ENCODE results near the gene DOCK6.

The DOCK6 gene

DNA sequence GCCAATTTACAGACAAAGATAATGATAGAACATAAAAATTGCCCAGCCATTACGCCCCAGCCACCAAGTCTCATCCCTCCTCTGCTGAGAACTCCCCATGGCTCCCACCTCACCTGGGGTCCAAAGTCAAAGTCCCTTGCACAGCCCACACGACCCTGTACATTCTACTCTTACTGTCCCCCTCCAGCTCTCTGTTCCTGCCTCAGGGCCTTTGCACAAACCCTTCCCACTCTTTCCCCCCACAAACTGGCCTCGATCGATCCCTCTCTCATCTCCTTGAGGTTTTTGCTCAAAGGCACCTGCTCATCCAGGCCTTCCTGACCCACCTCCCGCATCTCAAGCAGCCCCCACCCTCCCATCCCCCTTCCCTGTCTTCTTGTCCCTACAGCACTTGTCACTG lies 1.3 kb downstream of the DOCK6 start:
- peaks cover 79% of the 10 kb centered on the region for H3K27me3 ChIP-seq

GRCh38 chr19:11257846-11258380 lies 4.4 kb downstream of the DOCK6 start:
- Histone ChIP-seq H3K4me1 (ENCODE audit: control insufficient read depth in 1 of 2, insufficient read depth in 1 of 2, low read depth in 1 of 2, low read length in 1 of 2) (peaks cover 0 to 2% of the 10 kb centered on the region in 2 experiments), H3K36me3 (no peaks in the 10 kb centered on the region), H3K4me3 (ENCODE audit: low read depth in 1 of 2, low read length in 1 of 2) (no peak overlapping the region), H3K27me3 (peaks cover 50% of the 10 kb centered on the region), H3K27ac (no peak overlapping the region), H3K9me3 (no peaks in the 10 kb centered on the region)
- TF ChIP-seq CTCF (IDR thresholded peaks at IDR 0.05), result no peak

More for the DNA sequence above, 1.3 kb downstream of the DOCK6 start:
- H3K27ac ChIP-seq, result no peak overlapping the region
- H3K36me3 ChIP-seq, result no peaks in the 10 kb centered on the region
- H3K9me3 ChIP-seq, result no peaks in the 10 kb centered on the region
- H3K4me1 ChIP-seq (ENCODE audit: control insufficient read depth in 1 of 2, insufficient read depth in 1 of 2, low read depth in 1 of 2, low read length in 1 of 2), result peaks cover 0 to 2% of the 10 kb centered on the region in 2 experiments
- no peak overlapping the region for H3K4me3 ChIP-seq (ENCODE audit: low read depth in 1 of 2, low read length in 1 of 2)
- TF ChIP-seq CTCF (IDR thresholded peaks at IDR 0.05), result no peak

DNA sequence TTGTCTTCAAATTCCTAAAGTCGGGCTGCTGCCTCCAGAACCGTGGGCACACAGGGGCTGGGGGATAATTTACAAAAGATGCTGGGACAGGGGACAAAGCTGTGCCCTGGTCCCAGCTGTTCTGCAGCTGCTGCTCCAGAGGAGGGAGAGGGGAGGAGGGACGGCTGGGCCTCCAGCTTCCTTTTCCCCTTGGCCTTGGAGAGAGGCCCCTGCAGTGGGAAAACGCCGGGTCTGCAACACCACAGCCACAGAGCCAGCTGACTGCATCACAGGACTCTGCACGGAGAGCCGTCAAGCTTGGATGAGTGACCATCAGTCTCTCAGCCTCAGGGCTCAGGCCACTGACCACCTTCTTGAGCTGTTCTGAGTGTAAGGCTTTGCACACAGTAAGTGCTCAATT lies 6.1 kb downstream of the DOCK6 start:
- Histone ChIP-seq H3K27me3 (peaks cover 33% of the 10 kb centered on the region), H3K27ac (no peak overlapping the region), H3K36me3 (no peaks in the 10 kb centered on the region), H3K4me1 (ENCODE audit: control insufficient read depth in 1 of 2, insufficient read depth in 1 of 2, low read depth in 1 of 2, low read length in 1 of 2) (no peaks in the 10 kb centered on the region), H3K4me3 (ENCODE audit: low read depth in 1 of 2, low read length in 1 of 2) (no peak overlapping the region), H3K9me3 (no peaks in the 10 kb centered on the region)
- TF ChIP-seq CTCF (IDR thresholded peaks at IDR 0.05), result no peak

DNA sequence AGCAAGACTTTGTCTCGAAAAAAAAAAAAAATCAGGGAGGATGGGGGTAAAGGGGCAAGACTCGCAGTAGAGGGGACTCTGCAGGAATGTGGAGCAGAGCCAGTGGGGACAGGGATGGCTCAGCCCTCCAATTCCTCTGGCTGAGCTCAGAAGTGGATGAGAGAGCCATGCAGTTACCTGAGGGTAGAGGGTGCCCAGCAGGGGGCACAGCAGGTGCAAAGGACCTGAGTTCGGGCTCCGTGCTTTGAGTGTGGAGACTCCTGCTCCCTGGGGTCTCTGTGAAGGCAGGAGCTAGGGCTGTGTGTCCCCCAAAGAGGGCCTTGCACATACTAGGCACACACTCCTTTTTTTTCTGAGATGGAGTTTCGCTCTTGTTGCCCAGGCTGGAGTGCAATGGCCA lies 7.7 kb downstream of the DOCK6 start:
- H3K36me3 ChIP-seq, result no peaks in the 10 kb centered on the region
- TF ChIP-seq CTCF (IDR thresholded peaks at IDR 0.05), result no peak
- H3K27ac ChIP-seq, result no peak overlapping the region
- H3K4me3 ChIP-seq (ENCODE audit: low read depth in 1 of 2, low read length in 1 of 2), result no peak overlapping the region
- no peaks in the 10 kb centered on the region for H3K4me1 ChIP-seq (ENCODE audit: control insufficient read depth in 1 of 2, insufficient read depth in 1 of 2, low read depth in 1 of 2, low read length in 1 of 2)
- no peaks in the 10 kb centered on the region for H3K9me3 ChIP-seq
- peaks cover 19% of the 10 kb centered on the region for H3K27me3 ChIP-seq

GRCh38 chr19:11252665-11253355 lies 9.5 kb downstream of the DOCK6 start:
- H3K4me1 ChIP-seq (ENCODE audit: control insufficient read depth in 1 of 2, insufficient read depth in 1 of 2, low read depth in 1 of 2, low read length in 1 of 2), result no peaks in the 10 kb centered on the region
- no peaks in the 10 kb centered on the region for H3K9me3 ChIP-seq
- no peak overlapping the region for H3K4me3 ChIP-seq (ENCODE audit: low read depth in 1 of 2, low read length in 1 of 2)
- H3K27ac ChIP-seq, result no peak overlapping the region
- no peak for TF ChIP-seq CTCF (IDR thresholded peaks at IDR 0.05)
- H3K27me3 ChIP-seq, result peaks cover 11% of the 10 kb centered on the region
- H3K36me3 ChIP-seq, result no peaks in the 10 kb centered on the region
